Stimulated activated naive CD8-positive, alpha-beta T cell treated with anti-CD3 and anti-CD28 coated beads, Interleukin-15, Interleukin-2, amounts not matched to agents 100 ng/mL and 50 ng/mL, for 24 hours (primary cell): ENCODE results near the gene KMO.

Source experiments
- H3K27ac Mint-ChIP-seq: one replicate; pipeline ENCODE4 v1.8.0; 2021; ENCODE audit warnings: mild to moderate bottlenecking, mixed read lengths
- H3K27me3 Mint-ChIP-seq: one replicate; pipeline ENCODE4 v1.8.0; 2021; ENCODE audit warnings: mixed read lengths
- H3K36me3 Mint-ChIP-seq: one replicate; pipeline ENCODE4 v1.8.0; 2021; ENCODE audit warnings: low read depth, mixed read lengths
- H3K4me1 Mint-ChIP-seq: one replicate; pipeline ENCODE4 v1.8.0; 2021; ENCODE audit warnings: low read depth, mixed read lengths
- H3K4me3 Mint-ChIP-seq: one replicate; pipeline ENCODE4 v1.8.0; 2021; ENCODE audit warnings: mild to moderate bottlenecking, mixed read lengths
- H3K9me3 Mint-ChIP-seq: one replicate; pipeline ENCODE4 v1.8.0; 2021; ENCODE audit warnings: mixed read lengths

Gene KMO

GRCh38 chr1:241598249-241598648 is 66.1 kb downstream of the KMO start:
- Mint-ChIP-seq H3K36me3 (peaks cover 55% of the 10 kb centered on the region), H3K27ac (peak overlapping the region; percentile 10), H3K9me3 (no peaks in the 10 kb centered on the region), H3K4me1 (peaks cover 21% of the 10 kb centered on the region), H3K4me3 (no peak overlapping the region), H3K27me3 (no peaks in the 10 kb centered on the region)

- peaks cover 45% of the 10 kb centered on the region for H3K36me3 Mint-ChIP-seq
- H3K4me1 Mint-ChIP-seq = peaks cover 30% of the 10 kb centered on the region
- H3K27ac Mint-ChIP-seq = peak overlapping the region; percentile 17
- no peaks in the 10 kb centered on the region for H3K27me3 Mint-ChIP-seq
- no peaks in the 10 kb centered on the region for H3K9me3 Mint-ChIP-seq
- no peak overlapping the region for H3K4me3 Mint-ChIP-seq
Observed at GRCh38 chr1:241600496-241600901, 68.3 kb downstream of the KMO start.

DNA sequence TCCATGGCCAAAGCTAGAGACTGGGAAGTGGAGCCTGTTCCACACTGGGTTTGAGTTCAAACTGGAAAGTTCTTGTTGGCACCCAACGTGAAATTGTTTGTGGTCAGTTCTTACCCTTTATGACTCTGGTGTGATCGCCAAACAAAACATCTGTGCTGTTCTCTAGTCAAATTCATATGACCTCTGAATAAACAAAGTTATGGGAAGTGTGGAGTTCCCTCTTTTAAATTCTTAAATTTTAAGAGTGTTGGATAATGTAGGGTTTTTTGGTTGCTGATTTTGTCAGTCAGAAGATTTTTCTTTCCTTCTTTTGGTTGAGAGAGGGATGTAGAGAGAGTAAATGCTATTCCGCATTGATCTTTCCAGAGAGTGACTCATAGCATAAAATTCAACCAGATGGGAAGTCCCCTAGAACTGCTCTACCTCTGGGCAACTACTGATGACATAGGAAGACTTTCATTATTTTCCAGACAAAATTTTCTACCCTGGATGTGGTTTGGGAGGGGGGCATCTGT is 71.6 kb downstream of the KMO start:
- peaks cover 30% of the 10 kb centered on the region for H3K36me3 Mint-ChIP-seq
- H3K27ac Mint-ChIP-seq = peak overlapping the region; percentile 64
- H3K4me3 Mint-ChIP-seq = no peak overlapping the region
- H3K9me3 Mint-ChIP-seq = no peaks in the 10 kb centered on the region
- H3K27me3 Mint-ChIP-seq = no peaks in the 10 kb centered on the region
- H3K4me1 Mint-ChIP-seq = peaks cover 29% of the 10 kb centered on the region

GRCh38 chr1:241605146-241605805 is 73.1 kb downstream of the KMO start:
- no peaks in the 10 kb centered on the region for H3K9me3 Mint-ChIP-seq
- H3K4me1 Mint-ChIP-seq = peaks cover 30% of the 10 kb centered on the region
- no peak overlapping the region for H3K4me3 Mint-ChIP-seq
- no peak overlapping the region for H3K27ac Mint-ChIP-seq
- H3K27me3 Mint-ChIP-seq = no peaks in the 10 kb centered on the region
- peaks cover 30% of the 10 kb centered on the region for H3K36me3 Mint-ChIP-seq

DNA sequence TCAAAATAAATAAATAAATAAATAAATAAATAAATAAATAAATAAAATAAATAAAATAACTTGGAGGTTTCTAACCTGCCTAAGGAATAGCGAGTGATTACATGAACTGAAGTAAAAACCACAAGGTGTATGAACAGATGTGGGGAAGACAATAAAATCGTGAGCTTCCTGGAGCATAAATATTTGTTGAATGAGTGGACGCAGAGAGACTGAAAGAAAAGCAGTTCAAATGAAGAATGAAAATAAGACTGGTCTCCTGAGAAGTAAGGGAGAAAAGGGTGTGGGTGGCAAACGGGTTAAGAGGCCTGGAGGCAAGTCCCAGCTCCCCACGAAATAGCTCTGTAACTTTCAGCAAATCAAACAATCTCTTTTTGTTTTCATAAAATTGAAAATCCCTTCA is 74.4 kb downstream of the KMO start:
- Mint-ChIP-seq H3K4me3 (no peak overlapping the region), H3K27me3 (no peaks in the 10 kb centered on the region), H3K36me3 (peaks cover 24% of the 10 kb centered on the region), H3K27ac (no peak overlapping the region), H3K4me1 (peaks cover 24% of the 10 kb centered on the region), H3K9me3 (no peaks in the 10 kb centered on the region)

DNA sequence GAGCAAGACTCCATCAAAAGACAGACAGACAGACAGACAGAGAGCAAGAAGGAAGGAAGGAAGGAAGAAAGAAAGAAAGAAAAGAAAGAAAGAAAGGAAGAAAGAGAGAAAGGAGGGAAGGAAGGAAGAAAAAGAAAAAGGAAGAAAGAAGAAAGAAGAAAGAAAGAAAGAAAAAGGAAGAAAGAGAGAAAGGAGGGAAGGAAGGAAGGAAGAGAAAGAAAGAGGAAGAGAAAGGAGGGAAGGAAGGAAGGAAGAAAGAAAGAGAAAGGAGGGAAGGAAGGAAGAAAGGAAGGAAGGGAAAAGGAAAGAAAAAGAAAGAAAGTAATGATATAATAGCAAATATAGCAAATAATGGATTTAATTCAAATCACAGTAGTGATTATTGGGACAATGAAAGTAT is 75.3 kb downstream of the KMO start:
- H3K4me3 Mint-ChIP-seq = no peak overlapping the region
- peaks cover 15% of the 10 kb centered on the region for H3K36me3 Mint-ChIP-seq
- H3K27ac Mint-ChIP-seq = no peak overlapping the region

GRCh38 chr1:241608379-241609033 is 76.3 kb downstream of the KMO start:
- H3K4me3 Mint-ChIP-seq = no peak overlapping the region
- peaks cover 30% of the 10 kb centered on the region for H3K4me1 Mint-ChIP-seq
- no peaks in the 10 kb centered on the region for H3K27me3 Mint-ChIP-seq
- H3K9me3 Mint-ChIP-seq = no peaks in the 10 kb centered on the region
- H3K27ac Mint-ChIP-seq = no peak overlapping the region
- H3K36me3 Mint-ChIP-seq = peaks cover 6% of the 10 kb centered on the region

More for the DNA sequence above, 75.3 kb downstream of the KMO start:
- Mint-ChIP-seq H3K27me3 (no peaks in the 10 kb centered on the region), H3K9me3 (no peaks in the 10 kb centered on the region), H3K4me1 (peaks cover 26% of the 10 kb centered on the region)

DNA sequence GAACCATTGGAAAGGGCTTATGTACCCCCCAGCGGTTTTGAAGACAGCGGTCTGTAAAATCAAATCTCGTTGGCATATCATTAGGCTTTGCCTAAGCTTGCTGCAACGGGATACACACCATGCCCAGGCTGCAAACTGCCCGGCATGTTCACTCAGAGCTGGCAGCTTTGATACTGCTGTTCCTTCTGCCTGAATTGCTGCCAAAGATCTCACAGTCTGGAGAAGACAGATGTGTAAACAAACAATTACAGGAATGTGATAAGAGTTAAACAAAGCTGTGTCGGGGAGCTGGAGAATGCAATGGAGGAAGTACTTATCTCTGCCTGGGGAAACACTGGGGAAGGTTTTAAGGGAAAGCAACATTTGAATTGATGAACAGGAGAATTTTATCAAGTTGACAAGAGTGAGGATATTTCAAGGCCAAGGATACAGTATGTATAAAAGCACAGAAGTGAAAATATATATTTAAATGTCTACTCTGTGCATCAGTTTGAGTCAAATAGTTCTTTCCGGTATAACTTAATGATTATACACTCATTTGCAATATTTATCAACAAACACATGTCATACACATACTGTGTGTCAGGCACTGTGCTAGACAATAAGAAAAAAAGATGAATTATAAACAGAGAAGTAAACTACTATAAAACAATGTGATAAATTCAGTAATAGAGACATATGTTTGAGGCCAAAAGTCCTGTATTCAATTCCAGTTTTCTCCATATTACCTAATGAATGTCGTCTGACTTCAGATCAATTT is 78.1 kb downstream of the KMO start:
- Mint-ChIP-seq H3K4me1 (peaks cover 34% of the 10 kb centered on the region), H3K36me3 (no peaks in the 10 kb centered on the region), H3K27ac (no peak overlapping the region), H3K4me3 (no peak overlapping the region), H3K27me3 (no peaks in the 10 kb centered on the region), H3K9me3 (no peaks in the 10 kb centered on the region)

DNA sequence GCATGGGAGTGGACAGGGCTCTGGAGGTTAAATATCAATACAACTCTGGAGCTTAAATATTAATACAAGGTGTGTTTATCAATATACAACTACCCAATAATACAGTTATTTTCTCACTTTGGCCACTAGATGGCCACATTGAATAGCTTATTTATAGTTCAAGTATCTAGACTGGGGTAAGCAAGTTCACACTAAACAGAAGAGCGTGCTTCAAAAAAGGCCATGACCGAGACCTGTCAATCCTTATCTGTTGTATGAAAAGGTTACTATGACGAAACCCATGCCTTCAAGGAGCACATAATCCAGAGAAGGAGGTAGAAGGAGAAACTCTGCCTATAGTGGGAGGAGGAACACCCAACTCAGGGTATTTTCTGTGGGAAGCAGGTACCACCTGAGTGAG is 78.9 kb downstream of the KMO start:
- H3K36me3 Mint-ChIP-seq = no peaks in the 10 kb centered on the region
- no peaks in the 10 kb centered on the region for H3K27me3 Mint-ChIP-seq
- peaks cover 34% of the 10 kb centered on the region for H3K4me1 Mint-ChIP-seq
- no peak overlapping the region for H3K4me3 Mint-ChIP-seq
- H3K9me3 Mint-ChIP-seq = no peaks in the 10 kb centered on the region
- no peak overlapping the region for H3K27ac Mint-ChIP-seq

DNA sequence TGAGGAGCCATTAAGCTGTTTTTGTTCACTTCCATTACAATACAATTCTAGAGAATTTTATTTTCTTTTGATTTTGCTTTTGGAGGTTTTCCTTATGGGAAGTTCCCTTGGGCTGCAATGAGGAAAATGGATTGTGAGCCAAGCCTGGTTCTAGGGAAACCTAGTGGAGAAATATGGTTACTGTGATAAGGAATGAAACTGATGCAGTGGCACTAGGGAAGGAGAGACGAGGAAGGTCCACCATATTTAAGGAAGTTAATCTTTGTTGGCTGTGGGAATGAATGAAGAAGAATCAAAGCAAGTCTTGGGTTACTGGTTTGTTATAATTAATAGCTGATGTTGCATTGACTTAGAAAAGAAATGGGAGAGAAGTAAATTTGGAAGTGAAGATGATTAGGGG is 79.6 kb downstream of the KMO start:
- Mint-ChIP-seq H3K27me3 (no peaks in the 10 kb centered on the region), H3K9me3 (no peaks in the 10 kb centered on the region), H3K4me1 (peaks cover 34% of the 10 kb centered on the region), H3K4me3 (no peak overlapping the region), H3K36me3 (no peaks in the 10 kb centered on the region), H3K27ac (no peak overlapping the region)

DNA sequence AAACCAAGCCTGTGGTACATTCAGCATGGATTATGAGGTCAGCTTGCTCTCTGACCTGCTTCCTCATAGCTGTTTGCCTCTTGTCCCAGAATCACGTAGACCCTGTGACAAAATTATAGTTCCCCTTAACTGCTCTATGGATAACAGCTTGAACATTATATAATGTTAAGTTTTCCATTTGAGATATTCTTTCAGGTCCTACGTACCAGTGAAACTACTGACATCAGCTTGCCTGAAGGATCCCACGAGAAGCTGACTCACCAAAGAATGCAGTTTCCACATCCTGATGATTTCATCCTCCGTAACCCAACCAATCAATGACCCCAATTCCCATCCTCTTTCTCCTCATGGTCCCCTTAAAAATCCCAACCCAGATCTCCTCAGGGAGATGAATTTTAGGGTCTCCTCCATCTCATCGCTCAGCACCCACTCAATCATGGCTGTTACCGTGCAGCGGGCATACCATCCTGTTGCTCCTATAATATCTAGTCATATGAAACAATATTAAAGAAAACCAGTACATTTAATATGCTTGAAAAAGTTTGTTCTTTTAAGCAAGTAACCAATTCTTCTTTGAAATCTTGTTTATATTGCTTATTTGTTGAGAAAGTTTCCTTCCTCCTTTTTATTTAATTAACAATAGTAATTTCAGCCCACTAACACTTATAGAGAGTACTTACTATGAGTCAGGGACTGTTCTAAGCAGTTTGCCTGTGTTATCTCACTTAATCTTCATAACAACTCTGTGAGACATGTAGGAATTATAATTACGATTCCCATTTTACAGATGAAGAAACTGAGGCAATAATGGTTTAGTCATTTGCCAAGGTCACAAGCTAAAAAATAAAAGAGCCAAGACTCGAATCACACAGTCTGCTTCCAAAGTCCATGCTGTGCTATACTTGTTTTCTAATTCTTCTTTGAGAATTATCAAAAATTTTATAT is 80.6 kb downstream of the KMO start:
- H3K27ac Mint-ChIP-seq = peak overlapping the region; percentile 73
- H3K36me3 Mint-ChIP-seq = peaks cover 5% of the 10 kb centered on the region
- H3K4me1 Mint-ChIP-seq = peaks cover 42% of the 10 kb centered on the region

DNA sequence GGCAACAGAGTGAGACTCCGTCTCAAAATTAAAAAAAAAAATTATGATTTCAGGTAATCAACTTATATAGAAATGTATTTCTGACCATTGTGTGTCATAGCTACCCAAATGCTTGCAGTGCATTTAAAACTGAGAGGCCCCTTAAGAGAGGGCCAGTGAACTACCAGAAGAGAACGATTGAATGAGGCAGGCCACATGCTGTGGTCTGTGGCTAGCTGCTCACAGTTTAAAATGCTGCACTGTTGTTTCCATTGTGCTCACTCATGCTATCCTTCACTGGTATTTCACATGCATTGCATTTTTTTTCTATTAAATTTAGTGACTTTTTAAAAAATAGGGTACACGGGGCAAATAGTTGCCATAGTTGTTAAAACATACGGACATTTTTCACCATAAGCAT is 82.0 kb downstream of the KMO start:
- Mint-ChIP-seq H3K27ac (no peak overlapping the region), H3K4me1 (peaks cover 41% of the 10 kb centered on the region), H3K36me3 (peaks cover 5% of the 10 kb centered on the region), H3K9me3 (no peaks in the 10 kb centered on the region), H3K4me3 (no peak overlapping the region), H3K27me3 (no peaks in the 10 kb centered on the region)

More for the DNA sequence above, 80.6 kb downstream of the KMO start:
- Mint-ChIP-seq H3K27me3 (no peaks in the 10 kb centered on the region), H3K9me3 (no peaks in the 10 kb centered on the region), H3K4me3 (no peak overlapping the region)

DNA sequence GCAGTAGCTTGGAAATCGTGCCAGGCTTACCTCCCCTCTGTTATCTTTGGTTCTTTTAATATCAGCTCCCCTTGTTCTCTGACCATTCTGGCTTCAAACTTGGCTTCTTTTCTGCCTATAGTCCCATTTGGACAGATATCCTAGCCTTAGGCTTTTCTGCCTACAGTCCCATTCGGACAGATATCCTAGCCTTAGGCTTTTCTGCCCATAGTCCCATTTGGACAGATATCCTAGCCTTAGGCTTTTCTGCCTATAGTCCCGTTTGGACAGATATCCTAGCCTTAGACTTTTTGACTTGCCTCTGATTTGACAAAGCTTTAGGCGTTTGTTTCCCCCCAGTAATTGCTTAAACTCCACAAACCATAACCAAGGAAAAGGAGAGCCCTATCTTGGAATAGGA is 82.4 kb downstream of the KMO start:
- H3K27me3 Mint-ChIP-seq = no peaks in the 10 kb centered on the region
- H3K4me1 Mint-ChIP-seq = peaks cover 41% of the 10 kb centered on the region
- H3K4me3 Mint-ChIP-seq = no peak overlapping the region
- H3K9me3 Mint-ChIP-seq = no peaks in the 10 kb centered on the region
- H3K36me3 Mint-ChIP-seq = peaks cover 5% of the 10 kb centered on the region
- no peak overlapping the region for H3K27ac Mint-ChIP-seq
